ENCODE measurements around the gene PSMD8.
A peak's percentile ranks its signal among the peaks of the same experiment; 100 is the strongest.
"Not testable (repeated sequence)": the region's sequence is repeated elsewhere in the genome, so short reads cannot be mapped to it uniquely, and the experiment has no call there.

Gene PSMD8

GRCh38 chr19:38374332-38375097, at the start of gene PSMD8:
Gene PSMD8 (plus strand): TSS chr19:38374571. CDS start chr19:38374602, 31 bp downstream.
- peak; percentile 98 for DNase-seq

GRCh38 chr19:38326591-38326990, 47.8 kb upstream of the PSMD8 start:
- DNase-seq, result no peak

- no peak for DNase-seq
These were observed 44.7 kb upstream of the PSMD8 start for GRCh38 chr19:38329651-38330050.

GRCh38 chr19:38331728-38332127, 42.6 kb upstream of the PSMD8 start:
- no peak for DNase-seq

- DNase-seq, result no peak
These were observed 41.1 kb upstream of the PSMD8 start for GRCh38 chr19:38333245-38333644.

GRCh38 chr19:38335949-38336637, 38.3 kb upstream of the PSMD8 start:
- DNase-seq, result peak; percentile 93

GRCh38 chr19:38336638-38337359, 37.6 kb upstream of the PSMD8 start:
- DNase-seq, result peak; percentile 94

GRCh38 chr19:38337360-38337653, 37.1 kb upstream of the PSMD8 start:
- DNase-seq, result no peak

- not testable (repeated sequence) for DNase-seq
These were observed 35.4 kb upstream of the PSMD8 start for GRCh38 chr19:38339011-38339410.

GRCh38 chr19:38340927-38341326, 33.4 kb upstream of the PSMD8 start:
- no peak for DNase-seq

- DNase-seq, result no peak
These were observed 27.5 kb upstream of the PSMD8 start for GRCh38 chr19:38346837-38347236.

- DNase-seq, result no peak
These were observed 23.5 kb upstream of the PSMD8 start for GRCh38 chr19:38350883-38351282.

- no peak for DNase-seq
These were observed 22.4 kb upstream of the PSMD8 start for GRCh38 chr19:38351865-38352395.

- DNase-seq, result no peak
These were observed 21.8 kb upstream of the PSMD8 start for GRCh38 chr19:38352611-38353010.

- DNase-seq, result no peak
These were observed 18.3 kb upstream of the PSMD8 start for GRCh38 chr19:38355728-38356725.

GRCh38 chr19:38358071-38358470, 16.3 kb upstream of the PSMD8 start:
- no peak for DNase-seq

- no peak for DNase-seq
These were observed 14.9 kb upstream of the PSMD8 start for GRCh38 chr19:38359242-38360021.

GRCh38 chr19:38360351-38360750, 14.0 kb upstream of the PSMD8 start:
- no peak for DNase-seq

GRCh38 chr19:38360839-38361631, 13.3 kb upstream of the PSMD8 start:
- no peak for DNase-seq

GRCh38 chr19:38361633-38362075, 12.7 kb upstream of the PSMD8 start:
- peak; percentile 48 for DNase-seq

All from activated CD4-positive, alpha-beta T cell treated with anti-CD3 and anti-CD28 coated beads, Interleukin-2, amount 50 U/mL, for 1 hour (primary cell).